Measurements from ENCODE around the gene STRADB. TPM values are rescaled to one million over a fixed set of nuclear protein-coding genes. Genes with fewer than 3 reads are reported as not detected.

The STRADB gene
- total and polyA plus RNA-seq, 4 donors: 35.9 to 199 (median 67.3) TPM

DNA sequence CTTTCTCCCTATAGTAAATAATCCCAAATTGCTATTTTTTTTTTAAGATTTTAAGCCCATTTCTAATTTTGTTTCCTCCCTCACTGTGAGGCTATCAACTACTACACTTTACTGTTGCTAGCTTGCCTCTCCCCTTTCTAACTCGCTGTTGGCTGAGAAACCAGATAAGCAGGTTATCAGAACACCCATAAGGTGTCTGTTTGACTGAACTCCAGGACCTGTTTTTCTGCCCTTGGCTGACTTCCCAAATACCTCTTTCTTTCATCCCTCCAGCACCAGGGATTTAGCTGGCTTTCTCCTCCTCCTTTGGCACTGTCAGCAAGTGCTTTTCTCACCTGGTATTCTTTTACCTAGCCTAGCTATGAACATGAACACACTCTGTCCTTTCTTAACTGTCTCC lies 11.4 kb upstream of the STRADB start (continued):
- TF ChIP-seq, protein P1, sequence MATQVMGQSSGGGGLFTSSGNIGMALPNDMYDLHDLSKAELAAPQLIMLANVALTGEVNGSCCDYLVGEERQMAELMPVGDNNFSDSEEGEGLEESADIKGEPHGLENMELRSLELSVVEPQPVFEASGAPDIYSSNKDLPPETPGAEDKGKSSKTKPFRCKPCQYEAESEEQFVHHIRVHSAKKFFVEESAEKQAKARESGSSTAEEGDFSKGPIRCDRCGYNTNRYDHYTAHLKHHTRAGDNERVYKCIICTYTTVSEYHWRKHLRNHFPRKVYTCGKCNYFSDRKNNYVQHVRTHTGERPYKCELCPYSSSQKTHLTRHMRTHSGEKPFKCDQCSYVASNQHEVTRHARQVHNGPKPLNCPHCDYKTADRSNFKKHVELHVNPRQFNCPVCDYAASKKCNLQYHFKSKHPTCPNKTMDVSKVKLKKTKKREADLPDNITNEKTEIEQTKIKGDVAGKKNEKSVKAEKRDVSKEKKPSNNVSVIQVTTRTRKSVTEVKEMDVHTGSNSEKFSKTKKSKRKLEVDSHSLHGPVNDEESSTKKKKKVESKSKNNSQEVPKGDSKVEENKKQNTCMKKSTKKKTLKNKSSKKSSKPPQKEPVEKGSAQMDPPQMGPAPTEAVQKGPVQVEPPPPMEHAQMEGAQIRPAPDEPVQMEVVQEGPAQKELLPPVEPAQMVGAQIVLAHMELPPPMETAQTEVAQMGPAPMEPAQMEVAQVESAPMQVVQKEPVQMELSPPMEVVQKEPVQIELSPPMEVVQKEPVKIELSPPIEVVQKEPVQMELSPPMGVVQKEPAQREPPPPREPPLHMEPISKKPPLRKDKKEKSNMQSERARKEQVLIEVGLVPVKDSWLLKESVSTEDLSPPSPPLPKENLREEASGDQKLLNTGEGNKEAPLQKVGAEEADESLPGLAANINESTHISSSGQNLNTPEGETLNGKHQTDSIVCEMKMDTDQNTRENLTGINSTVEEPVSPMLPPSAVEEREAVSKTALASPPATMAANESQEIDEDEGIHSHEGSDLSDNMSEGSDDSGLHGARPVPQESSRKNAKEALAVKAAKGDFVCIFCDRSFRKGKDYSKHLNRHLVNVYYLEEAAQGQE (IDR thresholded peaks at IDR 0.05): peak; percentile 24
- peak; percentile 33 to 42 for TF ChIP-seq HNF4A (conservative IDR thresholded peaks at IDR 0.05)

DNA sequence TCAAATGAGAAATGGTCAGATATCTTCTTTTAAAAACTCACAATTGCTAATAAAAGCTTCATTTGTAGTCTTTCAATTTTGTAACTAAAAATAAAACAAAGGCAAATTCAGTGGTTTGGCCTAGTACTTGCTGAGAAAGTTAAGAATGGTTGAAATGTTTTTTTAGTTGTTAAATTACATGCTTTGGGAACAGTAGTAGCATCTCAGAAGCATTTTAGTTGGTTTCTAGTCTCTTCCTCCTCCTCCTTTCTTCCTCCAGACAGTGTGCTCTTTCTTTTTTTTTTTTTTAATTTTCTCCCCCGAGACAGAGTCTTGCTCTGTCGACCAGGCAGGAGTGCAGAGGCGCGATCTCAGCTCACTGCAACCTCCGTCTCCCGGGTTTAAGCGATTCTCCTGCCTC lies 10.1 kb upstream of the STRADB start:
- no peak overlapping the region for H3K4me3 ChIP-seq (ENCODE audit: low read depth in 1 of 3, low read length in 3 of 3)
- no peak for DNase-seq (ENCODE audit: low spot score)
- peaks cover 0 to 7% (median 4%) of the 10 kb centered on the region in 4 donors for H3K4me1 ChIP-seq (ENCODE audit: control insufficient read depth in 4 of 4, insufficient read depth in 4 of 4, low read length in 3 of 4)
- WGBS: 92% methylated on average over 7 of the region's 7 CpGs
- no peaks in the 10 kb centered on the region for H3K9me3 ChIP-seq (ENCODE audit: control insufficient read depth in 4 of 4, low read length in 3 of 4)
- no peak for TF ChIP-seq RAD21 (IDR thresholded peaks at IDR 0.05)
- no peak for TF ChIP-seq SP1 (IDR thresholded peaks at IDR 0.05)
- TF ChIP-seq RXRA (IDR thresholded peaks at IDR 0.05): no peak
- TF ChIP-seq FOXA1 (IDR thresholded peaks at IDR 0.05): no peak
- H3K9ac ChIP-seq (ENCODE audit: low read depth in 1 of 2, low read length in 2 of 2): no peak overlapping the region
- no peak overlapping the region for H3K27ac ChIP-seq (ENCODE audit: low read depth in 1 of 2, low read length in 2 of 2)
- H3K27me3 ChIP-seq (ENCODE audit: control insufficient read depth in 4 of 4, insufficient read depth in 4 of 4, low read length in 3 of 4): no peaks in the 10 kb centered on the region
- peaks cover 0 to 1% (median 0%) of the 10 kb centered on the region in 4 donors for H3K36me3 ChIP-seq (ENCODE audit: control insufficient read depth in 4 of 4, insufficient read depth in 3 of 4, low read depth in 1 of 4, low read length in 3 of 4)

DNA sequence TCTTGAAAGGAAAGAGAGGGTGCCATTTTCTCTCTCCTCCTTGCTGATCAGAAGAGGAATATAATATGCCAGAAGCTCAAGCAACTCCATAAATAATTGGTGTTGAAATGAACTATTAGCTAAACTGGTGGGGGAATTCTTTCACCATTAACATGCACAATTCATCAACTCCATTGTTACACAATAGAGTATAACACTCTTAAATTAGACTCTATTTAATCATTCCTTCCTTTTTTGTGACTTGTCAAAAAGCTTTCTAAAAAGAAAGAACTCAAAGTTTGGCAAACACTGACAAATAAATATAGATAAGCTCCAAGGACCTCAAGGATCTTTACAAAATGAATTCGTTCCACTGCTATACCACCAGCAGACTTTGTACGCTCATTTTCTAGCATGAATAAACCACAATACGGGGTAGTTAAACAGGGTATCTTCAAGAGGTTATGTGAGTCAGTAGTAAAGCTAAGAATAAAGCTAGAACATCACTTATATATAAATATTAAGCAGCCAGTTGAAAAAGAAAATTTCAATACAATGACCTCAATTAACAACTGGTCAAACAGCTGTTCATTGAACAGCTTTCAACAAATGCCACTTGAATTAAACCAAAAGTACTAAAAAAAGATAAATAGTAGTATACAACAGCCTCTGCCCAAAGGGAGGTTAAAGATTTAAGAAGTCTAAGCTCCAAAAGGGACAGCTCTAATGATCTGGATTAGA lies 6.6 kb upstream of the STRADB start:
- H3K27ac ChIP-seq (ENCODE audit: low read depth in 1 of 2, low read length in 2 of 2): no peak overlapping the region
- no peak for TF ChIP-seq FOXA2 (IDR thresholded peaks at IDR 0.05)
- no peak for TF ChIP-seq ATF3 (IDR thresholded peaks at IDR 0.05)
- TF ChIP-seq HNF4A (conservative IDR thresholded peaks at IDR 0.05): no peak
- TF ChIP-seq, protein P1 (IDR thresholded peaks at IDR 0.05): no peak
- no peak for TF ChIP-seq YY1 (IDR thresholded peaks at IDR 0.05)
- no peak for TF ChIP-seq EGR1 (IDR thresholded peaks at IDR 0.05; ENCODE audit: low read depth in 2 of 2)
- WGBS: 78% methylated on average over 3 of the region's 3 CpGs

More for the DNA sequence above, 6.6 kb upstream of the STRADB start:
- peaks cover 3 to 11% (median 6%) of the 10 kb centered on the region in 4 donors for H3K4me1 ChIP-seq (ENCODE audit: control insufficient read depth in 4 of 4, insufficient read depth in 4 of 4, low read length in 3 of 4)
- H3K27me3 ChIP-seq (ENCODE audit: control insufficient read depth in 4 of 4, insufficient read depth in 4 of 4, low read length in 3 of 4): no peaks in the 10 kb centered on the region
- peaks cover 0 to 1% (median 0%) of the 10 kb centered on the region in 4 donors for H3K36me3 ChIP-seq (ENCODE audit: control insufficient read depth in 4 of 4, insufficient read depth in 3 of 4, low read depth in 1 of 4, low read length in 3 of 4)
- no peak for DNase-seq (ENCODE audit: low spot score)
- no peak overlapping the region for H3K9ac ChIP-seq (ENCODE audit: low read depth in 1 of 2, low read length in 2 of 2)
- H3K9me3 ChIP-seq (ENCODE audit: control insufficient read depth in 4 of 4, low read length in 3 of 4): no peaks in the 10 kb centered on the region
- H3K4me3 ChIP-seq (ENCODE audit: low read depth in 1 of 3, low read length in 3 of 3): no peak overlapping the region
